ENCODE data around the gene GLDC.

GLDC gene

GRCh38 chr9:6489099-6489498 is 156.4 kb downstream of the GLDC start:
- DNase-seq, result no peak

- DNase-seq, result no peak
These were observed 157.1 kb downstream of the GLDC start for GRCh38 chr9:6488395-6488794.

- DNase-seq, result no peak
These were observed 161.3 kb downstream of the GLDC start for GRCh38 chr9:6484210-6484609.
